Activated CD4-positive, alpha-beta T cell treated with anti-CD3 and anti-CD28 coated beads for 24 hours (primary cell): ENCODE measurements around the gene CLN6.
"Not testable (repeated sequence)": the region's sequence is repeated elsewhere in the genome, so short reads cannot be mapped to it uniquely, and the experiment has no call there.

Experiments
- DNase-seq, 2 donors: peaks; one replicate each; pipeline ENCODE4 v3.0.0-alpha.2; 2020; ENCODE audit warnings: low read depth in 2 of 2

The CLN6 gene

DNA sequence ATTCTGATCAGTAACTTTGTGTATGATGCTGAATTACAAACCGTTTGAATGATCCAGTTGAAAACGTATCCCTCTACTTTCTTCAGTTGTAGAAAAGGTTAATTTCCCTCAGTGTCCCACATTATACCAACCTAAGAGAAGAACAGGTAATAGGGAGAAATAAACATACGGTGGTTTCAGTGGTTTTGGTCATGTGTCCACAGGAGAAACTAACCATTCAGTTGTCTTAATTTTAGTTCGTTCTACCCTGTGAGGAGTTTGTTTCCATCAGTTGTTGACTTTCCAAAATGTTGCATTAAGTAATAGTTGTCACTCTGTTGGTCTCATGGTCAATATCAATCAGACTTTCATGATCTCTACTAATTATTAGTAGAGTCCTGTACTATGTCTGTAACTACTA is 39.5 kb downstream of the CLN6 start:
- no peak for DNase-seq

DNA sequence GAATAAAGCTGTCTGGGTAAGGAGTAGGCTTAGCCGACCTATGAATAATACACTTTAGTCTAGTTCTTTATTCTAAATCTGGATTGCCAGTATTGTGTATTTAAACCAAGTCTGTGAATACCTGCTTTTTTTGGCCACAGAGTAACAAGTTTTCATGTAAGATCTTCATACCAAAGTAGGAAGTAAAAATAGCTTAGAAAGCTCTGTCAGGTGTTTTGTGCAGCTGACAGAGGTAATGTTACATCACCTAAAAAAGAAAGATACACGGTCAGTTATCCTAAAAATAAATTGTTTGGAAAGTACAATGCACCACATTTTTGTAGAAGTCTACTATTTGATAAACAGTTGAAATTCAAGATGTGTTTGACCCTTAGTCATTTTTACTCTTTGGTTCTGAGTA is 40.9 kb downstream of the CLN6 start:
- no peak for DNase-seq

DNA sequence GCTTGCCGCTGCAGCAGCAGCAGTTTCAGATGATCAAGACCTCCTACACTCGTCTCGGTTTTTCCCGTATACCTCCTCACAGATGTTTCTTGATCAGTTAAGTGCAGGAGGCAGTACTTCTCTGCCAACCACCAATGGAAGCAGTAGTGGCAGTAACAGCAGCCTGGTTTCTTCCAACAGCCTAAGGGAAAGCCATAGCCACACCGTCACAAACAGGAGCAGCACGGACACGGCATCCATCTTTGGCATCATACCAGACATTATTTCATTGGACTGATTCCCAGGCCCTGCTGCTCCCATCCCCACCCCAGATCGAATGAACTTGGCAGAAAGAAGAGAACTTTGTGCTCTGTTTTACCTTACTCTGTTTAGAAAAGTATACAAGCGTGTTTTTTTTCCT is 42.0 kb downstream of the CLN6 start:
- no peak for DNase-seq

DNA sequence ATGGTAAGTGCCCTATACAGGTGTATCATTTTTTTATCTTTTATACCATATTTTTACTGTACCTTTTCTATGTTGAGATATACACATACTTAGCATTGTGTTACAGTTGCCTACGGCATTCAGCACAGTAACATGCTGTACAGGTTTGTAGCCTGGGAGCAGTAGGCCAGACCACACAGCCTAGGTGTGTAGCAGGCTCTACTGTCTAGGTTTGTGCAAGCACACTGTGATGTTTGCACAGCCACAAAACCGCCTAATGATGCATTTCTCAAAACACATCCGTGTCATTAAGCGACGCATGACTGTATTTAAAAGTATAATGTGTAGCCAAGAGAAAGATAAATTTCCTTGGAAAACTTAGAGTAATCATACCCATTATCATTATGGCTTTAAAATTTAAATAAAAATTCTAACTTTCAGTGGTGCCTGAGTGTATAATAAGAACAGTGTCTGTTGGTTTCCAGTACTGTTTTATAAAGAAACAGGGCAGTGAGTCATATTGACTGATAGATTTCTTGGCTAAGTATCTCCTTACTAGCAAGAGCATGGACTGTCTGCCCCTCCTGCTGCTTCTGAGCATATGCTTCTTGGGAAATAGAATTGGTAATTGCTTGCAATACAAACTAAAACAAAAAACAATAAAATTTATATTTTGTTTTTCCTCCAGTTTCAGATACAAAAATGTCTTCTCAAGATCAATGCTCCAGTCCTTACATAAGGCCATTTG is 42.7 kb downstream of the CLN6 start:
- no peak for DNase-seq

DNA sequence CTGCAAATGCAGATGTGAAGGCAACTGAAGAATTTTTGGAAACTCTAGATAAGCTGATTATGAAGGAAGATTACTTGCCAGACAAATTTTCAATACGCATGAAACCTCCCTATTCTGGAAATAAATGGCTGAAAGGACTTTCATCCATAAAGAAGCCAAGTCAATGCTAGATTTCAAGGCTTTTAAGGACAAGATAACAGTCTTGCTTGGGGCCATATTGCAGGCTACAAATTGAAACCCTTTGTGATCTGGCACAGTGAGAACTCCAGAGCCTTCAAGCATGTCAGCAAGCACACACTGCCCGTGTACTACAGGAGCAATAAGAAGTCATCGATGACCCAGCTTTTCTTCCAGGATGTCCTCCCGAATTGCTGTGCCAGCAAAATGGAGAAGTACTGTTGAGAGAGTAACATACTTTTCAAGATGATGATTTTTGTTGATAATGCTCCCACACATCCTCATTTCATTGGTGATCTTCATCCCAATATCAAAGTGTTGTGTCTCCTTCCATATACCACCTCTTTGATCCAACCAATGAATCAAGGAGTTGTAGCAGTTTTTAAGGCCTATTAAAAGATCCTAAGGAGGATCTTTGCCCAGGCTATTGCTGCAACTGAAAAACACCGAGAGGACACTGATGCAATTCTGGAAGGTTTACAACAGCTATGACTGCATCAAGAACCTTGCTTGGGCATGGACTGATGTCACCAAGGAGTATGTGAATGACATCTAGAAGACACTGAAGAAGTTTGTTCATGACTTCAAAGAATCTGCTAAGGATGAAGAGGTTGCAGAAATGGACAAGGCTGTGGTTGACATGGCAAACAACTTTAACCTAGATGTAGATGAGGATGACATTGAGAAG is 44.7 kb downstream of the CLN6 start:
- no peak for DNase-seq

DNA sequence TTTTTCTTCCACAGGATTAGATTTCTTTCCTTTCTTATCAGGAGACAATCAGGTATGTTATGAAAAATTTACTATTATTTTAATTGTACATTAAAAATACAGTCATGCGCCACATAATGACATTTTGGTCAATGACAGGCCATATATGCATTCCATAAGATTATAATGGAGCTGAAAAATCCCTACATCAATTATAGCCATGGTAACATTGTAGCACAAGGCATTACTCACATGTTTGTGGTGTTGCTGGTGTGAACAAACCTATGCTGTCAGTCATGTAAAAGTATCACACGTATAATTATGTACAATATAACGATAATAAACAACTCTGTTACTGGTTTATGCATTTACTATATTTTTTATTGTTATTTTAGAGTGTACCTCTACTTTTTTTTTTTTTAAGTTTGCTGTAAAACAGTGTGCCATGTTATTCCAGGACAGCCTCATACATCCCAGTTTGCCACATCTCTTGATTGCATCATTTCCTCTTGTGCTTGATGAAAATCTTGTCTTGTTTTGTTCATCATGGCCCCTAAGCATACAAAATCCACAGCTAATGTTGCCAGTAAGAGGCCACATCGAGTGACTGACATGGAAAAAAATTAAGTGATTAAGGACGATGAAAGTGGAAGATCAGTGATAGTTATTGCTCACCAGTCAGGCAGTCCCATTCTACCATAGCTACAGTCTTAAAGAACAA is 45.8 kb downstream of the CLN6 start:
- no peak for DNase-seq

DNA sequence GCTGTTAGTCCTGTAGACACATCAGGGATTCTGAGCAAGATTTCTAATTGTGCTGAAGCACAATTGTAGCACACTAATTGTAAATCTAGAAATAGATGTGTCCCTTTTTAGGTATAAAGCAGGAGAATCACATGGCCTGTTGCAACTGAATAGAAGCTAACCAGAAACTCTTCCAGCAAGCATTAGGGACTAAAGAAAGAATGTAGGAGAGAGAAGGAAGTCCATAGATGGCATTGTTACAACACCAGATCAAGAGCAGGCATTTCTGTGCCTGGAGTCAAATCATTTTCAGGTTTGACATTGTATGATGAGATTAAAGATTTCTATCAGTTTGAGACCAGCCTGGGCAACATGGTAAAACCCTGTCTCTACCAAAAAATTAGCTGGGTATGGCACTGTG is 51.8 kb downstream of the CLN6 start:
- no peak for DNase-seq

DNA sequence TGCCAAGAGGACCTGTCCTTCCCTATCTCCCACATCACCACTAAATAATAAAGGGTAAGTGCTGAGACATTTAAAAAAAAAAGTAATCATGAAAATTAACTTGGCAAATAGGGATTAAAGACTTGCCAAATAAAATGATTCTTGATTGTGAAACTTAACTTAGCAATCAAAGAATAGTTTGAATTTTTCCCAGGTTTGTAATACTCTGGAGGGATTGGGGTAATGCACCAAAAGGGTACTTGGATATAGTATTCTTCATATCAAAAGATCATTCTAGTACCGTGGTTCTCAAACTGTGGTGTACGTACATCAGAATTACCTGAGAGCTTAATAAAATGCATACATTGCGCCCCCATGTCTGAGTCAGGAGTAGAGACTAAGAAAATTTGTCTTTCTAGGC is 52.9 kb downstream of the CLN6 start:
- DNase-seq, result no peak

DNA sequence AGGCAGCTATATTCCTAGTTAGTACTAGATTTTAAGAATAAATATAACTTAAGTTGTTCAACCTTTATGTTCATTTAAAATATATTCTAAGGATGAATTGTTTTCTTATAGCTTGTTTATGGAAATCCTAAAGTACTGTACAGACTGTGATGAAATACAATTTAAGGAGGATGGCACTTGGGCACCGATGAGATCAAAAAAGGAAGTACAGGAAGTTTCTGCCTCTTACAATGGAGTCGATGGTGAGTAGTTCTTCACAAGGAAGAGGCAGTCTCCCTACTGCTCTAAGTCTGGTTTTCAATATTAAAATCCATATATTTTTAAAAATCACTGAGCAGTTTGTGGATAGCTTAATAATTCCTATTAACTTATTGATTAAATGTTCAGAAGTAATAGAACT is 54.0 kb downstream of the CLN6 start:
- no peak for DNase-seq

DNA sequence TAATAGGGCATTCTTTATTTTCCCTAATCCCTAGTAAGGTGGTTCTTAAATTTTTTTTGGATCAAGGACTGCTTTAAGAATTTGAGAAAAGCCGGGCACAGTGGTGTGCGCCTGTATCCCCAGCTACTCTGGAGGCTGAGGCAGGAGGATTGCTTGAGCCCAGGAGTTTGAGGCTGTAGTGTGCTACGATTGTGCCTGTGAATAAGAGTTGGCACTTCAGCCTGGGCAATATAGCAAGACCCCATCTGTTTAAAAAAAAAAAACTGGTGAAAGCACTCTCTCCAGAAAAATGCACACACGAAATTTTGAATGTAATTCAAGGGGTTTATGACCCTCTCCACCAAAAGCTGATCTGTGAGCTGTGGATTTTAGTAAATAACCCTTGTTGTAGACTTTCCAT is 56.4 kb downstream of the CLN6 start:
- no peak for DNase-seq

DNA sequence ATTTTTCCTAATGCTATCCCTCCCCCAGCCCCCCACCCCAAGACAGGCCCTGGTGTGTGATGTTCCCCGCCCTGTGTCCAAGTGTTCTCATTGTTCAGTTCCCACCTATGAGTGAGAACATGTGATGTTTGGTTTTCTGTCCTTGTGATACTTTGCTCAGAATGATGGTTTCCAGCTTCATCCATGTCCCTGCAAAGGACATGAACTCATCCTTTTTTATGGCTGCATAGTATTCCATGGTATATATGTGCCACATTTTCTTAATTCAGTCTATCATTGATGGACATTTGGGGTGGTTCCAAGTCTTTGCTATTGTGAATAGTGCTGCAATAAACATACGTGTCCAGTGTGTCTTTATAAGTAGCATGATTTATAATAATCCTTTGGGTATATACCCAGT is 57.5 kb downstream of the CLN6 start:
- not testable (repeated sequence) for DNase-seq

DNA sequence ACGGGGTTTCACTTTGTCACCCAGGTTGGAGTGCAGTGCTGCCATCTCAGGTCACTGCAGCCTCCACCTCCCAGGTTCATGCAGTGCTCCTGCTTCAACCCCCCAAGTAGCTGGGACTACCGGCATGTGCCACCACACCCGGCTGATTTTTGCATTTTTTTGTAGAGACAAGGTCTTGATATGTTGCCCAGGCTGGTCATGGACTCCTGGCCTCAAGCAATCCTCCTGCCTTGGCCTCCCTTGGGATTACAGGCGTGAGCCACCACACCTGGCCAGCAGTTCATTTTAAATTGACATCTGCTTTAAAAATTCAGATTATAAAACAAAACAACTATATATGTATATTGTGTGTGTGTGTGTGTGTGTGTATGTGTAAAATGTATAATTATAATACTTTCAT is 62.7 kb downstream of the CLN6 start:
- DNase-seq, result no peak

DNA sequence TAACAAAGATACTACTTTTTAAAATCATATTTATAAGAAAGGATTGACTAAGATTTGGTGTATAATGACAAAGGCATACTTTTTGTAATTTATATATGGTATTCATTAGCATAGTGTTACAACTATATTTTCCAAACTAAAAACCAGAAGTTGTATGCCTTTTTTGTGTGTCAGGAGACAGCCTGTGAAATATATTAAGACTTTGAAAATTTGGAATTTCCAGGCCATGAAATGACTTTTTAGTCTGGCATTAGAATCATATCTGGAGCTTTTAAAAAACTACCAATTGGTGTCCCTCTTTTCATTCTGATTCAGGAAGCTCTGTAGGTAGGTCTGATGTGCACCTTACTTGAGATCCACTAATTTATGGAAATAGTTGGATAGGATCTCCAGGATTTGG is 66.3 kb downstream of the CLN6 start:
- no peak for DNase-seq

DNA sequence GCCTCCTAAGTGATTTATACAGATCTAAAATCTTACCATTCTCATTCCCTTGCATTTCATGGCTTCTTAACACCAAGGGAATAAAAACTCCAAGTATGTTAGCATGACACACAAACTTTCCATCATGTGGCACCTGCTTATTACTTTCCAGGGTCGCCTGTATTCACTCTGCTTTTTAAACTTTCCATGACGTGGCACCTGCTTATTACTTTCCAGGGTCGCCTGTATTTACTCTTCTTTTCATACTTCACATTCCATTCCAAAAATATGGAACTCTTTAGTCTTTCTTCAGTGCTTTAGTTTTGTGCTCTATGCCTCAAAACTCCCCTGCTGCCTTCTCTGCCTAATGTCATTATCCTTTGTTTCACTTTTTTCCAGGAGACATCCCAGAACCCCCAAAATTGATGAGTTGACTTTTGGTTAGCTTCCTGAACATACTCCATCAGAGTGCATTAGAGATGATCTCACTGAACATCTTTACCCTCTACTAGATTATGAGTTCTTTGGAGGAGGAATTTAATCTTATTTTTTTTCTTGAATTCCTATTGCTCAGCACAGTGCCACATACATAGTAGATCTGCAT is 71.4 kb downstream of the CLN6 start:
- no peak for DNase-seq

DNA sequence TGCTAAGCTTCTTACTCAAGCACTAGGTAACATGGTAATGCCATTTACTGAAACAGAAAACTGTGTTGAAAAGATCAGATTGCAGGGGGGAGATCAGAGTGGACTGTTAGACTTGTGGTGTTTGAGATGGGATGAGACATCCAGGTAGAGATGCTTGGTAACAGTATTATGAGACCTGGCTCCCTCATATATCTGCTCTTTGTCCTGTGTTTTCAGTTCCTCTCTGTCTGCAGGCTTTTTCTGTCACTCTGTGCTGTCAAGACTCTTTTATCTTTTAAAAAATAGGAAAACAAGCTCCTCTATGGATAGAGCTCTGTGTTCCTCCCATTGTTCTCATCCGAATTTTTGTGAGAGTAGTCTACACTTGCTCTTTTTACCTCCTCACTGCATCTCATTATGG is 72.5 kb downstream of the CLN6 start:
- DNase-seq, result no peak
